HepG2 (cell line): ENCODE data around the gene LRRC3. TPM values are rescaled to one million over a fixed set of nuclear protein-coding genes. Genes with fewer than 3 reads are reported as not detected.
A peak's percentile ranks its signal among the peaks of the same experiment; 100 is the strongest.

ENCODE experiments used
- CBX1 ChIP-seq: IDR thresholded peaks from one replicate; pipeline ENCODE4 v1.6.1; 2016; ENCODE audit warnings: antibody characterized with exemption, low read depth
- CREB1 ChIP-seq, 2 experiments: fragments of 450-650 bp in 1 of 2; IDR thresholded peaks; 2 replicates each; pipeline ENCODE4 v1.6.1; 2016 to 2017; ENCODE audit warnings: control low read depth in 1 of 2, mild to moderate bottlenecking in 1 of 2, missing compliant biosample characterization in 1 of 2, missing genetic modification characterization in 1 of 2
- FLYWCH1 ChIP-seq: sonication (generic); formaldehyde crosslinking; IDR thresholded peaks from 2 replicates; pipeline ENCODE4 v1.8.1; 2023; ENCODE audit warnings: mild to moderate bottlenecking, missing genetic modification reagents
- KDM3A ChIP-seq: IDR thresholded peaks from 2 replicates; pipeline ENCODE4 v1.6.1; 2018; ENCODE audit warnings: low read depth, missing compliant biosample characterization
- RCOR2 ChIP-seq: IDR thresholded peaks from 2 replicates; pipeline ENCODE4 v1.6.1; 2016; ENCODE audit warnings: missing biosample characterization, missing genetic modification reagents
- SATB2 ChIP-seq: sonication (generic); formaldehyde crosslinking; IDR thresholded peaks from 2 replicates; pipeline ENCODE4 v1.5.0; 2020; ENCODE audit warnings: missing genetic modification reagents
- ZC3H13 ChIP-seq: sonication (generic); formaldehyde crosslinking; IDR thresholded peaks from 2 replicates; pipeline ENCODE4 v1.8.1; 2023; ENCODE audit warnings: mild to moderate bottlenecking, missing genetic modification reagents, moderate library complexity
- ZNF30 ChIP-seq: sonication (generic); formaldehyde crosslinking; IDR thresholded peaks from 2 replicates; pipeline ENCODE4 v1.5.0; 2020; ENCODE audit warnings: mild to moderate bottlenecking, missing genetic modification reagents
- ZNF577 ChIP-seq: sonication (generic); formaldehyde crosslinking; IDR thresholded peaks from 2 replicates; pipeline ENCODE4 v1.4.0; 2020; ENCODE audit warnings: mild to moderate bottlenecking, low read depth, missing genetic modification reagents, borderline replicate concordance
- ZNF788 ChIP-seq: sonication (generic); formaldehyde crosslinking; IDR thresholded peaks from 2 replicates; pipeline ENCODE4 v1.5.0; 2020; ENCODE audit warnings: mild to moderate bottlenecking, missing genetic modification reagents, borderline replicate concordance
- polyA plus RNA-seq, 8 experiments: library from polyadenylated mRNA; depleted of rRNA in 3 of 8; stranded (reverse) in 7 of 8; unstranded in 1 of 8; fragments of >200 nt; fragmentation: Illumina TruSeq in 4 of 8; extraction: Trizol in 4 of 8; gene quantifications; 2 replicates each; pipeline versions ENCODE4 v1.2.1 to v1.2.3, GENCODE V29; 2011 to 2016; ENCODE audit warnings: low read depth in 4 of 8, missing spikeins in 1 of 8, mixed read lengths in 1 of 8; ENCODE audit not compliant: insufficient read depth in 1 of 8
- total RNA-seq, 5 experiments: library from RNA; depleted of rRNA; stranded (reverse); fragments of >200 nt; fragmentation: Illumina TruSeq; extraction: Trizol; gene quantifications; 2 replicates each; pipeline ENCODE4 v1.2.3, GENCODE V29; 2016; ENCODE audit warnings: low read depth in 1 of 5
- TF ChIP-seq, protein P1 (sequence below): sonication (generic); formaldehyde crosslinking; IDR thresholded peaks from 2 replicates; pipeline ENCODE4 v1.5.1; 2020; ENCODE audit warnings: mild to moderate bottlenecking, missing genetic modification reagents, borderline replicate concordance
- TF ChIP-seq, protein P2 (sequence below): IDR thresholded peaks from 2 replicates; pipeline ENCODE4 v1.6.1; 2018; ENCODE audit warnings: missing genetic modification reagents, mild to moderate bottlenecking, missing compliant biosample characterization
- TF ChIP-seq, protein P3 (sequence below): sonication (generic); formaldehyde crosslinking; IDR thresholded peaks from 2 replicates; pipeline ENCODE4 v1.4.0; 2020; ENCODE audit warnings: missing genetic modification reagents, borderline replicate concordance
- TF ChIP-seq, protein P4 (sequence below): sonication (generic); formaldehyde crosslinking; IDR thresholded peaks from 2 replicates; pipeline ENCODE4 v1.4.0; 2020; ENCODE audit warnings: low read depth, missing genetic modification reagents
- TF ChIP-seq, protein P5 (sequence below): sonication (generic); formaldehyde crosslinking; IDR thresholded peaks from 2 replicates; pipeline ENCODE4 v1.4.0; 2020; ENCODE audit warnings: missing genetic modification reagents

Gene LRRC3
- total and polyA plus RNA-seq, 2 of the 13 experiments (the other 11 are each of a cell fraction or from before 2014, with no cell fraction given), result 4.8 to 16.5 TPM

DNA sequence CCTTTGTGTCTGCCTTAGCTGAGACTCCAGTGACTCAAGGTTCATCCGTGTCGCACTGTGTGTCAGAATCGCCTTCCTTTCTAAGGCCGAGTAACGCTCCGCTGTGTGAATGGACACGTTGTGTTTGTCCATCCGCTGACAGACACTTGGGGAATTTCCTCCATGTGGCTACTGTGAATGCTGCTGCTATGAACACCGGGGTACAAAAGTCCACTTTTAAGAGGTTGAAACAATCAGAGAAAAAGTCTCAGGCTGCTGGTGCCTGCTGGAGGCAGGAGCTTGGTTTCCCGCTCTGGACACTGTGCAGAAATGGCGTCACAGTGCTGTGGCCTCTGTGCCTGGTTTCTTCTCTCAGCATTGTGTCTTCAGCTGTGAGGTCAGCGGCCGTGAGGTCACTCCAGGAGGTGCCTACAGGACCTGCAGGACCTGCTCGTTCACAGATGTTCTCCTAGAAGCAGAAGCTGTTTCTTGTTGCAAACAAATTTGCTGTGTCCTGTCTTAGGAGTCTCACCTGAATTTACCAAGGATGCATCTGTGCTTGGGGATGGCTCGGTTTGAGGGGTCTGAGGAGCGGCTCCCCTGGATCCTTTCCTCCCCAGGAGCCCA is 50.5 kb downstream of the LRRC3 start (continued):
- TF ChIP-seq, protein P1, sequence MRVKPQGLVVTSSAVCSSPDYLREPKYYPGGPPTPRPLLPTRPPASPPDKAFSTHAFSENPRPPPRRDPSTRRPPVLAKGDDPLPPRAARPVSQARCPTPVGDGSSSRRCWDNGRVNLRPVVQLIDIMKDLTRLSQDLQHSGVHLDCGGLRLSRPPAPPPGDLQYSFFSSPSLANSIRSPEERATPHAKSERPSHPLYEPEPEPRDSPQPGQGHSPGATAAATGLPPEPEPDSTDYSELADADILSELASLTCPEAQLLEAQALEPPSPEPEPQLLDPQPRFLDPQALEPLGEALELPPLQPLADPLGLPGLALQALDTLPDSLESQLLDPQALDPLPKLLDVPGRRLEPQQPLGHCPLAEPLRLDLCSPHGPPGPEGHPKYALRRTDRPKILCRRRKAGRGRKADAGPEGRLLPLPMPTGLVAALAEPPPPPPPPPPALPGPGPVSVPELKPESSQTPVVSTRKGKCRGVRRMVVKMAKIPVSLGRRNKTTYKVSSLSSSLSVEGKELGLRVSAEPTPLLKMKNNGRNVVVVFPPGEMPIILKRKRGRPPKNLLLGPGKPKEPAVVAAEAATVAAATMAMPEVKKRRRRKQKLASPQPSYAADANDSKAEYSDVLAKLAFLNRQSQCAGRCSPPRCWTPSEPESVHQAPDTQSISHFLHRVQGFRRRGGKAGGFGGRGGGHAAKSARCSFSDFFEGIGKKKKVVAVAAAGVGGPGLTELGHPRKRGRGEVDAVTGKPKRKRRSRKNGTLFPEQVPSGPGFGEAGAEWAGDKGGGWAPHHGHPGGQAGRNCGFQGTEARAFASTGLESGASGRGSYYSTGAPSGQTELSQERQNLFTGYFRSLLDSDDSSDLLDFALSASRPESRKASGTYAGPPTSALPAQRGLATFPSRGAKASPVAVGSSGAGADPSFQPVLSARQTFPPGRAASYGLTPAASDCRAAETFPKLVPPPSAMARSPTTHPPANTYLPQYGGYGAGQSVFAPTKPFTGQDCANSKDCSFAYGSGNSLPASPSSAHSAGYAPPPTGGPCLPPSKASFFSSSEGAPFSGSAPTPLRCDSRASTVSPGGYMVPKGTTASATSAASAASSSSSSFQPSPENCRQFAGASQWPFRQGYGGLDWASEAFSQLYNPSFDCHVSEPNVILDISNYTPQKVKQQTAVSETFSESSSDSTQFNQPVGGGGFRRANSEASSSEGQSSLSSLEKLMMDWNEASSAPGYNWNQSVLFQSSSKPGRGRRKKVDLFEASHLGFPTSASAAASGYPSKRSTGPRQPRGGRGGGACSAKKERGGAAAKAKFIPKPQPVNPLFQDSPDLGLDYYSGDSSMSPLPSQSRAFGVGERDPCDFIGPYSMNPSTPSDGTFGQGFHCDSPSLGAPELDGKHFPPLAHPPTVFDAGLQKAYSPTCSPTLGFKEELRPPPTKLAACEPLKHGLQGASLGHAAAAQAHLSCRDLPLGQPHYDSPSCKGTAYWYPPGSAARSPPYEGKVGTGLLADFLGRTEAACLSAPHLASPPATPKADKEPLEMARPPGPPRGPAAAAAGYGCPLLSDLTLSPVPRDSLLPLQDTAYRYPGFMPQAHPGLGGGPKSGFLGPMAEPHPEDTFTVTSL (CRISPR knock-in tag), result peak; percentile 57; the same call in 1 of the 2 replicates
- TF ChIP-seq KDM3A (no peak), RCOR2 (CRISPR knock-in tag) (no peak), ZNF788 (CRISPR knock-in tag) (peak; percentile 61; the same call in 1 of the 2 replicates), ZNF30 (CRISPR knock-in tag) (no peak), CREB1 (IDR thresholded peaks at IDR 0.05) (peak; percentile 66), CREB1 (CRISPR knock-in tag; IDR thresholded peaks at IDR 0.05) (no peak), FLYWCH1 (CRISPR knock-in tag) (no peak), ZNF577 (CRISPR knock-in tag) (no peak), SATB2 (no peak), ZC3H13 (CRISPR knock-in tag) (0 out of 2 replicates have a peak, but pooled peaks have one; percentile 47), CBX1 (no peak)
- TF ChIP-seq, protein P2, sequence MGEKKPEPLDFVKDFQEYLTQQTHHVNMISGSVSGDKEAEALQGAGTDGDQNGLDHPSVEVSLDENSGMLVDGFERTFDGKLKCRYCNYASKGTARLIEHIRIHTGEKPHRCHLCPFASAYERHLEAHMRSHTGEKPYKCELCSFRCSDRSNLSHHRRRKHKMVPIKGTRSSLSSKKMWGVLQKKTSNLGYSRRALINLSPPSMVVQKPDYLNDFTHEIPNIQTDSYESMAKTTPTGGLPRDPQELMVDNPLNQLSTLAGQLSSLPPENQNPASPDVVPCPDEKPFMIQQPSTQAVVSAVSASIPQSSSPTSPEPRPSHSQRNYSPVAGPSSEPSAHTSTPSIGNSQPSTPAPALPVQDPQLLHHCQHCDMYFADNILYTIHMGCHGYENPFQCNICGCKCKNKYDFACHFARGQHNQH (CRISPR knock-in tag), result peak; percentile 38
- TF ChIP-seq, protein P3, sequence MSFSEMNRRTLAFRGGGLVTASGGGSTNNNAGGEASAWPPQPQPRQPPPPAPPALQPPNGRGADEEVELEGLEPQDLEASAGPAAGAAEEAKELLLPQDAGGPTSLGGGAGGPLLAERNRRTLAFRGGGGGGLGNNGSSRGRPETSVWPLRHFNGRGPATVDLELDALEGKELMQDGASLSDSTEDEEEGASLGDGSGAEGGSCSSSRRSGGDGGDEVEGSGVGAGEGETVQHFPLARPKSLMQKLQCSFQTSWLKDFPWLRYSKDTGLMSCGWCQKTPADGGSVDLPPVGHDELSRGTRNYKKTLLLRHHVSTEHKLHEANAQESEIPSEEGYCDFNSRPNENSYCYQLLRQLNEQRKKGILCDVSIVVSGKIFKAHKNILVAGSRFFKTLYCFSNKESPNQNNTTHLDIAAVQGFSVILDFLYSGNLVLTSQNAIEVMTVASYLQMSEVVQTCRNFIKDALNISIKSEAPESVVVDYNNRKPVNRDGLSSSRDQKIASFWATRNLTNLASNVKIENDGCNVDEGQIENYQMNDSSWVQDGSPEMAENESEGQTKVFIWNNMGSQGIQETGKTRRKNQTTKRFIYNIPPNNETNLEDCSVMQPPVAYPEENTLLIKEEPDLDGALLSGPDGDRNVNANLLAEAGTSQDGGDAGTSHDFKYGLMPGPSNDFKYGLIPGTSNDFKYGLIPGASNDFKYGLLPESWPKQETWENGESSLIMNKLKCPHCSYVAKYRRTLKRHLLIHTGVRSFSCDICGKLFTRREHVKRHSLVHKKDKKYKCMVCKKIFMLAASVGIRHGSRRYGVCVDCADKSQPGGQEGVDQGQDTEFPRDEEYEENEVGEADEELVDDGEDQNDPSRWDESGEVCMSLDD (CRISPR knock-in tag), result no peak
- TF ChIP-seq, protein P4, sequence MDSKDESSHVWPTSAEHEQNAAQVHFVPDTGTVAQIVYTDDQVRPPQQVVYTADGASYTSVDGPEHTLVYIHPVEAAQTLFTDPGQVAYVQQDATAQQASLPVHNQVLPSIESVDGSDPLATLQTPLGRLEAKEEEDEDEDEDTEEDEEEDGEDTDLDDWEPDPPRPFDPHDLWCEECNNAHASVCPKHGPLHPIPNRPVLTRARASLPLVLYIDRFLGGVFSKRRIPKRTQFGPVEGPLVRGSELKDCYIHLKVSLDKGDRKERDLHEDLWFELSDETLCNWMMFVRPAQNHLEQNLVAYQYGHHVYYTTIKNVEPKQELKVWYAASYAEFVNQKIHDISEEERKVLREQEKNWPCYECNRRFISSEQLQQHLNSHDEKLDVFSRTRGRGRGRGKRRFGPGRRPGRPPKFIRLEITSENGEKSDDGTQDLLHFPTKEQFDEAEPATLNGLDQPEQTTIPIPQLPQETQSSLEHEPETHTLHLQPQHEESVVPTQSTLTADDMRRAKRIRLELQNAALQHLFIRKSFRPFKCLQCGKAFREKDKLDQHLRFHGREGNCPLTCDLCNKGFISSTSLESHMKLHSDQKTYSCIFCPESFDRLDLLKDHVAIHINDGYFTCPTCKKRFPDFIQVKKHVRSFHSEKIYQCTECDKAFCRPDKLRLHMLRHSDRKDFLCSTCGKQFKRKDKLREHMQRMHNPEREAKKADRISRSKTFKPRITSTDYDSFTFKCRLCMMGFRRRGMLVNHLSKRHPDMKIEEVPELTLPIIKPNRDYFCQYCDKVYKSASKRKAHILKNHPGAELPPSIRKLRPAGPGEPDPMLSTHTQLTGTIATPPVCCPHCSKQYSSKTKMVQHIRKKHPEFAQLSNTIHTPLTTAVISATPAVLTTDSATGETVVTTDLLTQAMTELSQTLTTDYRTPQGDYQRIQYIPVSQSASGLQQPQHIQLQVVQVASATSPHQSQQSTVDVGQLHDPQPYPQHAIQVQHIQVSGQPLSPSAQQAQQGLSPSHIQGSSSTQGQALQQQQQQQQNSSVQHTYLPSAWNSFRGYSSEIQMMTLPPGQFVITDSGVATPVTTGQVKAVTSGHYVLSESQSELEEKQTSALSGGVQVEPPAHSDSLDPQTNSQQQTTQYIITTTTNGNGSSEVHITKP, result no peak
- TF ChIP-seq, protein P5, sequence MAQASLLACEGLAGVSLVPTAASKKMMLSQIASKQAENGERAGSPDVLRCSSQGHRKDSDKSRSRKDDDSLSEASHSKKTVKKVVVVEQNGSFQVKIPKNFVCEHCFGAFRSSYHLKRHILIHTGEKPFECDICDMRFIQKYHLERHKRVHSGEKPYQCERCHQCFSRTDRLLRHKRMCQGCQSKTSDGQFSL (CRISPR knock-in tag), result peak; percentile 56; the same call in 1 of the 2 replicates
